H9 (cell line): ENCODE measurements around the gene ERC1. TPM values are rescaled to one million over a fixed set of nuclear protein-coding genes. Genes with fewer than 3 reads are reported as not detected.

Experiments used
- DNase-seq: peaks from one replicate; pipeline ENCODE4 v3.0.0-alpha.2; 2017
- H2AFZ ChIP-seq: one replicate; pipeline ENCODE4 v1.6.1; 2013; ENCODE audit warnings: mild to moderate bottlenecking, low read length, control low read depth, moderate library complexity
- H2AK5ac ChIP-seq: 2 replicates; pipeline ENCODE4 v1.6.1; 2013; ENCODE audit warnings: low read length, control low read depth, mixed read lengths; ENCODE audit not compliant: insufficient read length
- H2BK120ac ChIP-seq: one replicate; pipeline ENCODE4 v1.6.1; 2013; ENCODE audit warnings: low read depth, mild to moderate bottlenecking, low read length, control low read depth, inconsistent platforms; ENCODE audit not compliant: poor library complexity, severe bottlenecking
- H2BK12ac ChIP-seq: 2 replicates; pipeline ENCODE4 v1.6.1; 2013; ENCODE audit warnings: low read length, control low read depth, mixed read lengths, low read depth; ENCODE audit not compliant: insufficient read length
- H2BK15ac ChIP-seq: 2 replicates; pipeline ENCODE4 v1.6.1; 2013; ENCODE audit warnings: low read depth, low read length, control low read depth
- H2BK20ac ChIP-seq: one replicate; pipeline ENCODE4 v1.6.1; 2013; ENCODE audit warnings: low read depth, mild to moderate bottlenecking, low read length, control low read depth, inconsistent platforms; ENCODE audit not compliant: poor library complexity, severe bottlenecking
- H2BK5ac ChIP-seq: 2 replicates; pipeline ENCODE4 v1.6.1; 2013; ENCODE audit warnings: low read length, control low read depth, mixed read lengths; ENCODE audit not compliant: insufficient read length
- H3K14ac ChIP-seq: 2 replicates; pipeline ENCODE4 v1.6.1; 2013; ENCODE audit warnings: low read length, control low read depth; ENCODE audit not compliant: insufficient read depth
- H3K18ac ChIP-seq: 2 replicates; pipeline ENCODE4 v1.6.1; 2013; ENCODE audit warnings: low read depth, mild to moderate bottlenecking, mixed read lengths, low read length, control low read depth; ENCODE audit not compliant: insufficient read length
- H3K23ac ChIP-seq: 2 replicates; pipeline ENCODE4 v1.6.1; 2013; ENCODE audit warnings: low read length, control low read depth, mixed read lengths, low read depth; ENCODE audit not compliant: insufficient read length
- H3K23me2 ChIP-seq: 2 replicates; pipeline ENCODE4 v1.6.1; 2013; ENCODE audit warnings: low read depth, mild to moderate bottlenecking, mixed read lengths, low read length, control low read depth; ENCODE audit not compliant: insufficient read length, poor library complexity, severe bottlenecking
- H3K27ac ChIP-seq: 2 replicates; pipeline ENCODE4 v1.5.1; 2013; ENCODE audit warnings: low read length, control low read depth, mixed read lengths, low read depth; ENCODE audit not compliant: insufficient read length
- H3K27me3 ChIP-seq: 2 replicates; pipeline ENCODE4 v1.6.1; 2013; ENCODE audit warnings: low read length, control low read depth, inconsistent platforms; ENCODE audit not compliant: insufficient read depth
- H3K4ac ChIP-seq: 2 replicates; pipeline ENCODE4 v1.6.1; 2013; ENCODE audit warnings: low read depth, mild to moderate bottlenecking, control low read depth, inconsistent platforms, low read length, moderate library complexity
- H3K4me1 ChIP-seq: 2 replicates; pipeline ENCODE4 v1.6.1; 2013; ENCODE audit warnings: low read length, control low read depth, inconsistent platforms; ENCODE audit not compliant: insufficient read depth
- H3K4me2 ChIP-seq: 2 replicates; pipeline ENCODE4 v1.6.1; 2013; ENCODE audit warnings: low read length, control low read depth, mixed read lengths; ENCODE audit not compliant: insufficient read length, insufficient read depth
- H3K56ac ChIP-seq: 2 replicates; pipeline ENCODE4 v1.6.1; 2013; ENCODE audit warnings: low read depth, mild to moderate bottlenecking, mixed read lengths, low read length, control low read depth; ENCODE audit not compliant: insufficient read length
- H3K79me1 ChIP-seq: 2 replicates; pipeline ENCODE4 v1.6.1; 2013; ENCODE audit warnings: low read depth, mild to moderate bottlenecking, moderate library complexity, low read length, control low read depth, inconsistent platforms; ENCODE audit not compliant: insufficient read depth, poor library complexity, severe bottlenecking
- H3K79me2 ChIP-seq: 2 replicates; pipeline ENCODE4 v1.6.1; 2013; ENCODE audit warnings: low read length, control low read depth, inconsistent platforms; ENCODE audit not compliant: insufficient read depth
- H3K9ac ChIP-seq: 2 replicates; pipeline ENCODE4 v1.6.1; 2013; ENCODE audit warnings: low read length, control low read depth, mixed read lengths; ENCODE audit not compliant: insufficient read length; ENCODE audit errors: extremely low read depth
- H3K9me3 ChIP-seq: one replicate; pipeline ENCODE4 v1.6.1; 2013; ENCODE audit warnings: low read depth, low read length, inconsistent platforms; ENCODE audit not compliant: control insufficient read depth
- H3T11ph ChIP-seq: one replicate; pipeline ENCODE4 v1.6.1; 2013; ENCODE audit warnings: mild to moderate bottlenecking, low read length, control low read depth, inconsistent platforms
- H4K20me1 ChIP-seq: one replicate; pipeline ENCODE4 v1.6.1; 2013; ENCODE audit not compliant: control insufficient read depth, insufficient read length, insufficient read depth
- H4K5ac ChIP-seq: 2 replicates; pipeline ENCODE4 v1.6.1; 2013; ENCODE audit warnings: low read depth, mild to moderate bottlenecking, mixed read lengths, low read length, control low read depth; ENCODE audit not compliant: insufficient read length
- H4K8ac ChIP-seq: replicated peaks from 2 replicates; pipeline ENCODE4 v1.6.1; 2013; ENCODE audit warnings: low read length, control low read depth, mixed read lengths, low read depth; ENCODE audit not compliant: insufficient read length
- H4K91ac ChIP-seq: 2 replicates; pipeline ENCODE4 v1.6.1; 2013; ENCODE audit warnings: low read depth, mild to moderate bottlenecking, moderate library complexity, mixed read lengths, low read length, control low read depth; ENCODE audit not compliant: insufficient read length
- H3K27ac Mint-ChIP-seq, 3 experiments: 2 replicates in 2 of 3; 3 replicates in 1 of 3; pipeline ENCODE4 v1.8.0; 2020 to 2021; ENCODE audit warnings: mixed read lengths in 3 of 3, mild to moderate bottlenecking in 1 of 3, moderate library complexity in 1 of 3
- H3K27me3 Mint-ChIP-seq: 2 replicates; pipeline ENCODE4 v1.8.0; 2021; ENCODE audit warnings: low read depth, mild to moderate bottlenecking, moderate library complexity, mixed read lengths
- H3K36me3 Mint-ChIP-seq, 3 experiments: 2 replicates in 2 of 3; 3 replicates in 1 of 3; pipeline ENCODE4 v1.8.0; 2020 to 2021; ENCODE audit warnings: low read depth in 3 of 3, mixed read lengths in 3 of 3; ENCODE audit not compliant: insufficient read depth in 1 of 3
- H3K4me1 Mint-ChIP-seq, 2 experiments: 2 replicates each; pipeline ENCODE4 v1.8.0; 2020; ENCODE audit warnings: mixed read lengths in 2 of 2
- H3K4me3 Mint-ChIP-seq, 2 experiments: 2 replicates in 1 of 2; 3 replicates in 1 of 2; pipeline ENCODE4 v1.8.0; 2020 to 2021; ENCODE audit warnings: mild to moderate bottlenecking in 2 of 2, mixed read lengths in 2 of 2, moderate library complexity in 1 of 2
- H3K9me3 Mint-ChIP-seq, 2 experiments: 2 replicates in 1 of 2; 3 replicates in 1 of 2; pipeline ENCODE4 v1.8.0; 2020; ENCODE audit warnings: mild to moderate bottlenecking in 2 of 2, mixed read lengths in 2 of 2, moderate library complexity in 1 of 2
- CTCF ChIP-seq: fragments of 200-600 bp; sonication (generic); conservative IDR thresholded peaks from 3 replicates; pipeline ENCODE4 v1.8.0; 2021; ENCODE audit warnings: antibody characterized with exemption, mild to moderate bottlenecking
- WGBS: extraction: QIAGEN DNeasy Blood & Tissue Kit; methylation state at CpG from one replicate; pipeline ENCODE4 v1.1.7; 2013; ENCODE audit warnings: missing lambda C conversion rate, low lambda C conversion rate, mixed read lengths; ENCODE audit not compliant: insufficient read length; ENCODE audit errors: extremely low coverage; 5-methylcytosine and 5-hydroxymethylcytosine counted together
- total RNA-seq: library from RNA; stranded (reverse); gene quantifications from 2 replicates; pipeline ENCODE4 v1.2.1, GENCODE V29; 2021

ERC1 gene
- total RNA-seq, 1 experiment from 2014 or later, result 51.2 TPM

- no peak overlapping the region for H2BK120ac ChIP-seq
- H3T11ph ChIP-seq, result no peak overlapping the region
- no peaks in the 10 kb centered on the region for H3K27me3 ChIP-seq
- peaks cover 30 to 44% of the 10 kb centered on the region in 2 experiments for H3K4me1 Mint-ChIP-seq
- H2BK20ac ChIP-seq, result no peak overlapping the region
- H3K14ac ChIP-seq, result no peak overlapping the region
- H3K27ac ChIP-seq, result no peak overlapping the region
- H2AFZ ChIP-seq, result no peak overlapping the region
- no peak overlapping the region for H2BK15ac ChIP-seq
- no peaks in the 10 kb centered on the region for H3K79me2 ChIP-seq
- H2BK5ac ChIP-seq, result no peak overlapping the region
- no peak overlapping the region for H2AK5ac ChIP-seq
- H4K8ac ChIP-seq, result no peak overlapping the region
- no peak overlapping the region for H4K5ac ChIP-seq
- no peaks in the 10 kb centered on the region for H3K4me1 ChIP-seq
- no CpG with 5 or more reads among the region's 3 CpGs for WGBS
- H3K36me3 Mint-ChIP-seq, result peaks cover 0 to 3% (median 2%) of the 10 kb centered on the region in 3 experiments; a peak in 1 of 7 replicates
- H3K27ac Mint-ChIP-seq, result peak overlapping the region; percentile 9 to 67 (median 11); a peak in 4 of 7 replicates
- peaks cover 3% of the 10 kb centered on the region for H3K79me1 ChIP-seq
- H2BK12ac ChIP-seq, result no peak overlapping the region
- H3K4me2 ChIP-seq, result no peak overlapping the region
- no peaks in the 10 kb centered on the region for H3K9me3 ChIP-seq
- no peak overlapping the region for H3K4me3 Mint-ChIP-seq
- DNase-seq, result no peak
- no peaks in the 10 kb centered on the region for H3K9me3 Mint-ChIP-seq
- no peaks in the 10 kb centered on the region for H3K23me2 ChIP-seq
- H3K27me3 Mint-ChIP-seq, result no peaks in the 10 kb centered on the region
- no peaks in the 10 kb centered on the region for H4K20me1 ChIP-seq
- no peak overlapping the region for H3K56ac ChIP-seq
- no peak for TF ChIP-seq CTCF
- no peak overlapping the region for H3K18ac ChIP-seq
- no peak overlapping the region for H3K9ac ChIP-seq
- H4K91ac ChIP-seq, result no peak overlapping the region
- H3K4ac ChIP-seq, result no peak overlapping the region
- H3K23ac ChIP-seq, result no peak overlapping the region
Observed at GRCh38 chr12:1103632-1104031, 112.6 kb downstream of the ERC1 start.
